Endodermal cell (in vitro differentiated cells): Measurements from ENCODE around the gene ANGPTL7. TPM values are rescaled to one million over a fixed set of nuclear protein-coding genes. Genes with fewer than 3 reads are reported as not detected.

Source experiments
- DNase-seq: peaks from one replicate; pipeline ENCODE4 v3.0.0-alpha.2; 2017
- H3K27ac ChIP-seq: 2 replicates; pipeline ENCODE4 v1.5.1; 2013; ENCODE audit warnings: mild to moderate bottlenecking, low read depth, low read length, moderate library complexity
- H3K27me3 ChIP-seq: 2 replicates; pipeline ENCODE4 v1.6.1; 2013; ENCODE audit warnings: mild to moderate bottlenecking, low read length, moderate library complexity; ENCODE audit not compliant: insufficient read depth, control insufficient read depth, poor library complexity, severe bottlenecking
- H3K36me3 ChIP-seq: 2 replicates; pipeline ENCODE4 v1.7.0; 2013; ENCODE audit warnings: mild to moderate bottlenecking, low read length, moderate library complexity; ENCODE audit not compliant: control insufficient read depth, insufficient read depth
- H3K4me1 ChIP-seq: one replicate; pipeline ENCODE4 v1.7.0; 2013; ENCODE audit warnings: low read length; ENCODE audit not compliant: control insufficient read depth, insufficient read depth
- H3K4me3 ChIP-seq: 2 replicates; pipeline ENCODE4 v1.5.1; 2013; ENCODE audit warnings: mild to moderate bottlenecking, low read length, moderate library complexity
- H3K9ac ChIP-seq: 2 replicates; pipeline ENCODE4 v1.6.1; 2013; ENCODE audit warnings: mild to moderate bottlenecking, low read length, moderate library complexity; ENCODE audit not compliant: poor library complexity, severe bottlenecking; ENCODE audit errors: extremely low read depth
- H3K9me3 ChIP-seq: 2 replicates; pipeline ENCODE4 v1.6.1; 2013; ENCODE audit warnings: mild to moderate bottlenecking, low read length, moderate library complexity; ENCODE audit not compliant: control insufficient read depth
- H3K27ac Mint-ChIP-seq: 2 replicates; pipeline ENCODE4 v1.8.0; 2020; ENCODE audit warnings: mixed read lengths
- H3K27me3 Mint-ChIP-seq: 2 replicates; pipeline ENCODE4 v1.8.0; 2021; ENCODE audit warnings: mild to moderate bottlenecking, mixed read lengths; ENCODE audit not compliant: insufficient read depth
- H3K36me3 Mint-ChIP-seq: 2 replicates; pipeline ENCODE4 v1.8.0; 2020; ENCODE audit warnings: low read depth, mixed read lengths
- H3K4me1 Mint-ChIP-seq: 2 replicates; pipeline ENCODE4 v1.8.0; 2020; ENCODE audit warnings: mixed read lengths
- H3K4me3 Mint-ChIP-seq: 2 replicates; pipeline ENCODE4 v1.8.0; 2020; ENCODE audit warnings: mild to moderate bottlenecking, moderate library complexity, mixed read lengths
- H3K9me3 Mint-ChIP-seq: 2 replicates; pipeline ENCODE4 v1.8.0; 2020; ENCODE audit warnings: mild to moderate bottlenecking, mixed read lengths
- CTCF ChIP-seq: fragments of 200-600 bp; sonication (generic); conservative IDR thresholded peaks from 2 replicates; pipeline ENCODE4 v1.5.0; 2021; ENCODE audit warnings: antibody characterized with exemption, mild to moderate bottlenecking
- WGBS, 2 experiments: methylation state at CpG; one replicate each; pipeline versions ENCODE4 v1.1.5 to v1.1.7; 2013; ENCODE audit warnings: missing lambda C conversion rate in 2 of 2, mixed read lengths in 1 of 2; ENCODE audit not compliant: insufficient coverage in 1 of 2, insufficient read length in 1 of 2; 5-methylcytosine and 5-hydroxymethylcytosine counted together
- total RNA-seq, 2 donors: library from RNA; stranded (reverse); fragmentation: NEBNext Ultra II Directional in 1 of 2; extraction: Animal tissue kit (Norgen Biotek cat#: 25700) in 1 of 2; gene quantifications; 2 replicates in 1 of 2; 3 replicates in 1 of 2; pipeline ENCODE4 v1.2.1, GENCODE V29; 2021

ANGPTL7 gene
- total RNA-seq, 2 donors from 2014 or later, result not detected

- no peak for DNase-seq
- Histone ChIP-seq H3K4me1 (no peaks in the 10 kb centered on the region), H3K36me3 (peaks cover 66% of the 10 kb centered on the region), H3K4me3 (no peak overlapping the region), H3K9ac (no peak overlapping the region), H3K9me3 (peaks cover 9% of the 10 kb centered on the region), H3K27ac (no peak overlapping the region), H3K27me3 (no peaks in the 10 kb centered on the region)
- TF ChIP-seq CTCF, result no peak
- Mint-ChIP-seq H3K4me3 (no peak overlapping the region), H3K27ac (no peak overlapping the region), H3K36me3 (peaks cover 33% of the 10 kb centered on the region), H3K27me3 (no peaks in the 10 kb centered on the region), H3K9me3 (no peaks in the 10 kb centered on the region), H3K4me1 (no peaks in the 10 kb centered on the region)
- 96 to 100% methylated on average over 1 of the region's 1 CpG for WGBS, 2 experiments
Measured at GRCh38 chr1:11188381-11188780, 774 bp upstream of the ANGPTL7 start.

- H3K27me3 ChIP-seq, result no peaks in the 10 kb centered on the region
- no peak for TF ChIP-seq CTCF
- peaks cover 45% of the 10 kb centered on the region for H3K36me3 ChIP-seq
- H3K4me3 Mint-ChIP-seq, result no peak overlapping the region
- peaks cover 10% of the 10 kb centered on the region for H3K4me1 ChIP-seq
- no peaks in the 10 kb centered on the region for H3K9me3 Mint-ChIP-seq
- H3K27ac Mint-ChIP-seq, result no peak overlapping the region
- 96% methylated on average over 11 of the region's 11 CpGs for WGBS, 2 experiments
- no peaks in the 10 kb centered on the region for H3K27me3 Mint-ChIP-seq
- no peak overlapping the region for H3K27ac ChIP-seq
- H3K9me3 ChIP-seq, result no peaks in the 10 kb centered on the region
- peaks cover 43% of the 10 kb centered on the region for H3K36me3 Mint-ChIP-seq
- peaks cover 17% of the 10 kb centered on the region for H3K4me1 Mint-ChIP-seq
- no peak for DNase-seq
- H3K4me3 ChIP-seq, result no peak overlapping the region
- H3K9ac ChIP-seq, result no peak overlapping the region
Measured at GRCh38 chr1:11193376-11193775, 4.2 kb downstream of the ANGPTL7 start.

- peaks cover 27% of the 10 kb centered on the region for H3K4me1 Mint-ChIP-seq
- TF ChIP-seq CTCF, result no peak
- H3K36me3 Mint-ChIP-seq, result peaks cover 50% of the 10 kb centered on the region
- 96 to 97% methylated on average over 14 of the region's 14 CpGs for WGBS, 2 experiments
- H3K4me3 ChIP-seq, result no peak overlapping the region
- H3K4me3 Mint-ChIP-seq, result no peak overlapping the region
- no peak overlapping the region for H3K9ac ChIP-seq
- H3K27me3 Mint-ChIP-seq, result no peaks in the 10 kb centered on the region
- H3K27me3 ChIP-seq, result no peaks in the 10 kb centered on the region
- H3K9me3 ChIP-seq, result no peaks in the 10 kb centered on the region
- H3K36me3 ChIP-seq, result peaks cover 51% of the 10 kb centered on the region
- no peaks in the 10 kb centered on the region for H3K9me3 Mint-ChIP-seq
- DNase-seq, result no peak
- H3K27ac Mint-ChIP-seq, result no peak overlapping the region
- H3K27ac ChIP-seq, result no peak overlapping the region
- H3K4me1 ChIP-seq, result peaks cover 20% of the 10 kb centered on the region
Measured at GRCh38 chr1:11194407-11195176, 5.4 kb downstream of the ANGPTL7 start.
